KMS-11 (cell line): Measurements from ENCODE around the gene CD79A.
"Not testable (repeated sequence)": the region's sequence is repeated elsewhere in the genome, so short reads cannot be mapped to it uniquely, and the experiment has no call there.

Experiments
- H2AFZ ChIP-seq: fragments of 200-600 bp; sonication (generic); 2 replicates; pipeline ENCODE4 v1.6.1; 2016; ENCODE audit warnings: antibody characterized with exemption, mixed run types, low read depth
- H3K27ac ChIP-seq: fragments of 200-600 bp; sonication (generic); 2 replicates; pipeline ENCODE4 v1.6.1; 2016; ENCODE audit warnings: mild to moderate bottlenecking, mixed run types
- H3K27me3 ChIP-seq: fragments of 200-600 bp; sonication (generic); 2 replicates; pipeline ENCODE4 v1.6.1; 2017; ENCODE audit warnings: mild to moderate bottlenecking, low read depth, mixed run types, moderate library complexity; ENCODE audit not compliant: insufficient read depth
- H3K36me3 ChIP-seq: fragments of 200-600 bp; sonication (generic); 2 replicates; pipeline ENCODE4 v1.6.1; 2017; ENCODE audit warnings: mild to moderate bottlenecking, mixed run types; ENCODE audit not compliant: insufficient read depth
- H3K4me1 ChIP-seq: fragments of 200-600 bp; sonication (generic); 2 replicates; pipeline ENCODE4 v1.6.1; 2016; ENCODE audit warnings: mild to moderate bottlenecking, low read depth, mixed run types; ENCODE audit not compliant: poor library complexity, severe bottlenecking
- H3K4me2 ChIP-seq: fragments of 200-600 bp; sonication (generic); 2 replicates; pipeline ENCODE4 v1.7.0; 2016; ENCODE audit warnings: mild to moderate bottlenecking, mixed run types
- H3K4me3 ChIP-seq: fragments of 200-600 bp; sonication (generic); IDR thresholded peaks from 2 replicates; pipeline ENCODE4 v1.6.1; 2017; ENCODE audit warnings: low read depth, low read length, mixed read lengths; ENCODE audit not compliant: insufficient read depth
- H3K79me2 ChIP-seq: fragments of 200-600 bp; sonication (generic); 2 replicates; pipeline ENCODE4 v1.6.1; 2016; ENCODE audit warnings: low read depth, mixed run types; ENCODE audit not compliant: insufficient read depth
- H3K9ac ChIP-seq: fragments of 200-600 bp; sonication (generic); 2 replicates; pipeline ENCODE4 v1.6.1; 2016; ENCODE audit warnings: mild to moderate bottlenecking, mixed run types
- H4K20me1 ChIP-seq: fragments of 200-600 bp; sonication (generic); 2 replicates; pipeline ENCODE4 v1.6.1; 2016; ENCODE audit warnings: mild to moderate bottlenecking, mixed run types; ENCODE audit not compliant: insufficient read depth
- TF ChIP-seq, protein P1 (sequence below): fragments of 200-600 bp; sonication (generic); conservative IDR thresholded peaks from 2 replicates; pipeline ENCODE4 v1.6.1; 2017; ENCODE audit warnings: low read depth, mild to moderate bottlenecking, antibody characterized with exemption, low read length, moderate library complexity, mixed read lengths

The CD79A gene

DNA sequence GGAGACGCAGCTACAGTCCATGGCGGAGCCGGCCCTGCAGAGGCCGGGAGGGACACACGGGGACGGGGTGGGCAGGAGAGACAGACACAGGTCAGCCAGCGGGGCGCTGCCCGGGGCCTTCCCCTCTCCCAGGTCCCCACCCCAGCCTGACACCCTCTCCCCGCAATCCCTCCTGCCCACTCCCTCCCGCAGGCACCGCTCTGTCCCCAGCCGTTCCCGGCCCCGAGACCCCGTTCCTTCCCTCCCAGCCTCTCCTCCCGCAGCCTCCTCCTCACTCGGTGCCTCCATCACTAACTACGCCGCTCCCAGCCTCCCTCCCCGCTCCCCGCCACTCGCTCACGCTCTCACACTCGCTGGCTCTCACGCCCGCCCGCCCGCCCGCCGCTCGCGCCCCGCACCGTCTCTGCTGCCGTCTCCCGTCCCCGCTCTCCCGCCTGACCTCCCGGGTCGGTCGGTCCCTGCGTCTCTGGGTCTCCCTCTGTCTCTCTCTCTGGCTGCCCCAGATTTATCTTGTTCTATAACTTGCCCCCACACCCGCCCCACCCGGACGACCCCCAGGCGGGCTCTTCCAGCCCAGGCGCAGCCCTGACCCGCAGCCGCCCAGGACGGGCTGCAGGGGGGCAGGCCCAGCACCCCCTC is 35.9 kb downstream of the CD79A start:
- no peak overlapping the region for H2AFZ ChIP-seq
- H3K4me3 ChIP-seq = no peak overlapping the region
- no peak overlapping the region for H3K4me2 ChIP-seq
- no peaks in the 10 kb centered on the region for H4K20me1 ChIP-seq
- H3K27me3 ChIP-seq = peaks cover 50% of the 10 kb centered on the region
- no peaks in the 10 kb centered on the region for H3K36me3 ChIP-seq
- H3K9ac ChIP-seq = no peak overlapping the region
- H3K79me2 ChIP-seq = no peaks in the 10 kb centered on the region
- TF ChIP-seq, protein P1, sequence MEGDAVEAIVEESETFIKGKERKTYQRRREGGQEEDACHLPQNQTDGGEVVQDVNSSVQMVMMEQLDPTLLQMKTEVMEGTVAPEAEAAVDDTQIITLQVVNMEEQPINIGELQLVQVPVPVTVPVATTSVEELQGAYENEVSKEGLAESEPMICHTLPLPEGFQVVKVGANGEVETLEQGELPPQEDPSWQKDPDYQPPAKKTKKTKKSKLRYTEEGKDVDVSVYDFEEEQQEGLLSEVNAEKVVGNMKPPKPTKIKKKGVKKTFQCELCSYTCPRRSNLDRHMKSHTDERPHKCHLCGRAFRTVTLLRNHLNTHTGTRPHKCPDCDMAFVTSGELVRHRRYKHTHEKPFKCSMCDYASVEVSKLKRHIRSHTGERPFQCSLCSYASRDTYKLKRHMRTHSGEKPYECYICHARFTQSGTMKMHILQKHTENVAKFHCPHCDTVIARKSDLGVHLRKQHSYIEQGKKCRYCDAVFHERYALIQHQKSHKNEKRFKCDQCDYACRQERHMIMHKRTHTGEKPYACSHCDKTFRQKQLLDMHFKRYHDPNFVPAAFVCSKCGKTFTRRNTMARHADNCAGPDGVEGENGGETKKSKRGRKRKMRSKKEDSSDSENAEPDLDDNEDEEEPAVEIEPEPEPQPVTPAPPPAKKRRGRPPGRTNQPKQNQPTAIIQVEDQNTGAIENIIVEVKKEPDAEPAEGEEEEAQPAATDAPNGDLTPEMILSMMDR = no peak
- H3K4me1 ChIP-seq = no peaks in the 10 kb centered on the region
- H3K27ac ChIP-seq = no peak overlapping the region

DNA sequence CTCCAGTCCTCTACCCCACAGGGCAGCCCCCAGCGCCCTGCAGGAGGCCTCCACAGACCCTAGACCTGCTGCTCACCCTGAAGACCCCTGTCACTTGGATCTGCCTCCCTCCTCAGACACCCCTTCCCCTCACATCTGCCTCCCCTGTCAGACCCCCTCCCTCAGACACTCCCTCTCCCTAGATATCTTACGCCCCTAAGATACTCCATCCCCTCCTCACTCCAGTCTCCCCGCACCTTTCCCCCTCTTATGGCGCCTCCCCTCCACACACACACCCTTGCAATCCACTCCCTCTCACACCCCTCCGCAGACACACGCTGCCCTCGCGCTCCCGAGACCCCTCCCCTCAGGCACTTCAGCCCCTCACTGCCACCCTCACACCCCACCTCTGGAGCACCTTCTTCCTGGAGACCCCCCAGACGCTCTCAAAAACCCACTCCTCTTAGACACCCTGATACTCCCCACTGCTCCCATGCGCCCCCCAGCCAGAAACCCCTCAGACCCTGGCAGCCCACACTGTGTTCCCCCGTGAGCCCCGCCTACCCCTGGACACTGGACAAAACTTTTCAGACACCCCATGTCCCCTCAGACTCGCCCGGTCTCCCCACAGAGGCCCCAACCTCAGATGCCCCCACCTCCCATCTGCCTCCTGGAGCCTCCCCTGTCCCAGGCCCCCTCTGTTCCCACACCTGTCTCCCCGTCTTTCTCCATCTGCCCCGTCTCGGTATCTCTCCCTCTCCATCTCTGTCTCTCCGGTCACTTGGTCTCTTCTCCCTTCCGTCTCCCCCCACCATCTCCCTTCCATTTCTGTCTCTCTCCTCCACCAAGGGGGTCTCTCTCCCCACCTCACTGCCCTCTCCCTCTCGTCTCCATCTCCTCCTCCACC is 36.7 kb downstream of the CD79A start:
- TF ChIP-seq, protein P1 = no peak
- H2AFZ ChIP-seq = no peak overlapping the region
- H3K4me3 ChIP-seq = no peak overlapping the region
- H3K9ac ChIP-seq = no peak overlapping the region
- no peaks in the 10 kb centered on the region for H4K20me1 ChIP-seq
- peaks cover 50% of the 10 kb centered on the region for H3K27me3 ChIP-seq
- no peaks in the 10 kb centered on the region for H3K79me2 ChIP-seq
- no peak overlapping the region for H3K27ac ChIP-seq
- no peak overlapping the region for H3K4me2 ChIP-seq
- H3K36me3 ChIP-seq = no peaks in the 10 kb centered on the region
- no peaks in the 10 kb centered on the region for H3K4me1 ChIP-seq

DNA sequence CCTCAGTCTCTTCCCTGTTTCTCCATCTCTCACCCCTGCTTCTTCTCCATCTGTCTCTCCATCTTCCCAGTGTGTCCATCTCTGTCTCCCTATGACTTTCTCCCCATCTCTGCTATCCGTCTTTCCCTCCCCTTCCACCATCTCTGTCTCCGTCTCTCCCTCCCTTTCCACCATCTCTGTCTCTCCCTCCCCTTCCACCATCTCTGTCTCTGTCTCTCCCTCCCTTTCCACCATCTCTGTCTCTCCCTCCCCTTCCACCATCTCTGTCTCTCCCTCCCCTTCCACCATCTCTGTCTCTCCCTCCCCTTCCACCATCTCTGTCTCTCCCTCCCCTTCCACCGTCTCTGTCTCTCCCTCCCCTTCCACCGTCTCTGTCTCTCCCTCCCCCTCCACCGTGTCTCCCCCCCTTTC is 37.4 kb downstream of the CD79A start:
- H3K9ac ChIP-seq, H3K79me2 ChIP-seq, H3K4me2 ChIP-seq, H3K4me1 ChIP-seq, H3K4me3 ChIP-seq, H3K36me3 ChIP-seq, H3K27ac ChIP-seq, H2AFZ ChIP-seq, H4K20me1 ChIP-seq: not testable (repeated sequence)
- H3K27me3 ChIP-seq = peaks cover 50% of the 10 kb centered on the region

DNA sequence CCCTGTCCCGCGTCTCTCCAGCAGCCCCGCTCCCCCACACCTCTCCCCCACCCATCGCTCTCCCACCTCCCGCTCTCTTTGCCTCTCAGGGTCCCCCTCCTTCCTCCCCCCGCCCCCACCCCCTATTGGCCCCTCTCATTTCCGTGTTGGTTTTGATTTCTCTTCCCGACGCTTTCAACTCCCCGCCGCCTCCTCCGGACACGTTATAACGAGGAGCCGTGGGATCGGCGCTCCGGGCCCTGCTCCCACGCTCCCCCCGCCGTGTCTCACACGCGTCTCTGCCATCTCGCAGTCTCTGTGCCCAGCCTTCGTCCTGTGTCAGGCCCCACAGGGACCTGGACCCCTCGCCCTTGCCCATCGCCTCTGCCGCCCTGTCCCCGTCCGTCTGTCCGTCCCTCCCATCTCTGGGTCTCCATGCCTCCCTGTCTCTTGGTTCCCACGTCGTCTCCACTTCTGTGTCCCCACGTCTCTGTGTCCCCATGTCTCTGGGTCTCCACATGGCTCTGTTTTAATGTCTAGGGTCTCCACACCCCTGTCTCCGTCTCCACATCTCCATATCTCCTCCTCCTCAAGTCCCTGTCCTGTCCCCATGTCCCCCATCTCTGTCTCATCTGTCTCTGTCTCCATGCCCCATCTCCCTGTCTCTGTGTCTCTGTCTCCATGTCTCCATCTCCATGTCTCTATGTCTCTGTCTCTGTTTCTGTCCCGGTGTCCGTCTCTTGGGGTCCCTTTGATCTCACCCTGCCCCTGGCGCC is 38.1 kb downstream of the CD79A start:
- Histone ChIP-seq H2AFZ (no peak overlapping the region), H3K4me1 (no peaks in the 10 kb centered on the region), H3K9ac (no peak overlapping the region), H3K27ac (no peak overlapping the region), H3K27me3 (peaks cover 53% of the 10 kb centered on the region), H3K36me3 (no peaks in the 10 kb centered on the region), H3K79me2 (no peaks in the 10 kb centered on the region), H3K4me3 (no peak overlapping the region), H3K4me2 (no peak overlapping the region), H4K20me1 (no peaks in the 10 kb centered on the region)
- TF ChIP-seq, protein P1 = no peak
